IMR-90 (cell line): ENCODE data around the gene TTLL7. TPM values are rescaled to one million over a fixed set of nuclear protein-coding genes. Genes with fewer than 3 reads are reported as not detected.

Experiments
- ATAC-seq: fragments of 200-7000 bp; cut with Tn5 transposase; 2 replicates; pipeline ENCODE4 v1.9.1; 2020; ENCODE audit warnings: low read depth, mild to moderate bottlenecking, moderate library complexity
- BruUV-seq: library from RNA; stranded (reverse); fragments of 400-500 nt; replicated peaks from 2 replicates; lab custom pipeline; 2021; lab: Mats Ljungman, UMichigan
- CTCF ChIA-PET: fragments of 300-600 bp; formaldehyde crosslinking; extraction: SDS; loops from one replicate; lab custom pipeline; 2021; ENCODE audit warnings: antibody characterized with exemption; lab: Yijun Ruan, JAX
- POLR2A ChIA-PET: fragments of 300-600 bp; sonication (Branson Sonifier 250); formaldehyde crosslinking; loops from one replicate; lab custom pipeline; 2022; ENCODE audit warnings: antibody characterized with exemption; ENCODE audit not compliant: unreplicated experiment; lab: Charles Lee
- DNase-seq: peaks from one replicate; pipeline ENCODE4 v3.0.0; 2013
- H2AFZ ChIP-seq: replicated peaks from 2 replicates; pipeline ENCODE3; 2013; ENCODE audit warnings: low read length, mild to moderate bottlenecking; ENCODE audit not compliant: poor library complexity
- H2AK5ac ChIP-seq: 2 replicates; pipeline ENCODE4 v1.6.1; 2013; ENCODE audit warnings: low read depth, low read length, inconsistent platforms
- H2AK9ac ChIP-seq: replicated peaks from 2 replicates; pipeline ENCODE3; 2013; ENCODE audit warnings: mild to moderate bottlenecking, low read depth, low read length, moderate library complexity; ENCODE audit not compliant: poor library complexity
- H2BK120ac ChIP-seq: 2 replicates; pipeline ENCODE4 v1.6.1; 2013; ENCODE audit warnings: low read depth, low read length, inconsistent platforms
- H2BK15ac ChIP-seq: 3 replicates; pipeline ENCODE4 v1.6.1; 2013; ENCODE audit warnings: low read depth, low read length, inconsistent platforms
- H2BK20ac ChIP-seq: 2 replicates; pipeline ENCODE4 v1.6.1; 2013; ENCODE audit warnings: low read depth, mild to moderate bottlenecking, inconsistent platforms, low read length, moderate library complexity
- H2BK5ac ChIP-seq: 2 replicates; pipeline ENCODE4 v1.6.1; 2013; ENCODE audit warnings: mild to moderate bottlenecking, low read depth, low read length, inconsistent platforms; ENCODE audit not compliant: poor library complexity, severe bottlenecking
- H3K14ac ChIP-seq: replicated peaks from 2 replicates; pipeline ENCODE4 v1.6.1; 2013; ENCODE audit warnings: low read depth, low read length, inconsistent platforms
- H3K18ac ChIP-seq: 2 replicates; pipeline ENCODE4 v1.6.1; 2013; ENCODE audit warnings: low read depth, low read length, control low read depth
- H3K23ac ChIP-seq: 2 replicates; pipeline ENCODE4 v1.6.1; 2013; ENCODE audit warnings: low read depth, low read length, inconsistent platforms
- H3K27ac ChIP-seq: 2 replicates; pipeline ENCODE4 v1.5.1; 2013; ENCODE audit warnings: mild to moderate bottlenecking, control low read depth, low read length; ENCODE audit not compliant: insufficient read depth
- H3K27me3 ChIP-seq: 2 replicates; pipeline ENCODE4 v1.6.1; 2013; ENCODE audit warnings: low read length; ENCODE audit not compliant: control insufficient read depth, insufficient read depth
- H3K36me3 ChIP-seq: 2 replicates; pipeline ENCODE4 v1.6.1; 2013; ENCODE audit warnings: low read length, mixed read lengths; ENCODE audit not compliant: control insufficient read depth, insufficient read depth
- H3K4ac ChIP-seq: 2 replicates; pipeline ENCODE4 v1.6.1; 2013; ENCODE audit warnings: low read depth, low read length, inconsistent platforms
- H3K4me1 ChIP-seq: 2 replicates; pipeline ENCODE4 v1.6.1; 2013; ENCODE audit warnings: low read length, mixed read lengths; ENCODE audit not compliant: control insufficient read depth, insufficient read depth
- H3K4me2 ChIP-seq: 2 replicates; pipeline ENCODE4 v1.6.1; 2013; ENCODE audit warnings: low read depth, mild to moderate bottlenecking, control low read depth, low read length, moderate library complexity
- H3K4me3 ChIP-seq: 2 replicates; pipeline ENCODE4 v1.5.1; 2013; ENCODE audit warnings: low read depth, mild to moderate bottlenecking, control low read depth, low read length, moderate library complexity; ENCODE audit not compliant: insufficient read depth
- H3K56ac ChIP-seq: 2 replicates; pipeline ENCODE4 v1.6.1; 2013; ENCODE audit warnings: low read length, inconsistent platforms; ENCODE audit not compliant: insufficient read depth; ENCODE audit errors: extremely low read depth
- H3K79me1 ChIP-seq, 2 experiments: 2 replicates each; pipeline ENCODE4 v1.6.1; 2013; ENCODE audit warnings: low read length in 2 of 2, inconsistent platforms in 1 of 2, low read depth in 1 of 2
- H3K9ac ChIP-seq: 2 replicates; pipeline ENCODE4 v1.6.1; 2013; ENCODE audit warnings: low read depth, low read length, control low read depth
- H3K9me1 ChIP-seq: 2 replicates; pipeline ENCODE4 v1.6.1; 2013; ENCODE audit warnings: low read length, inconsistent platforms; ENCODE audit not compliant: insufficient read depth
- H3K9me3 ChIP-seq: 2 replicates; pipeline ENCODE4 v1.6.1; 2013; ENCODE audit warnings: low read length; ENCODE audit not compliant: control insufficient read depth, insufficient read depth
- H4K20me1 ChIP-seq: 2 replicates; pipeline ENCODE4 v1.6.1; 2013; ENCODE audit warnings: low read length, inconsistent platforms; ENCODE audit not compliant: insufficient read depth
- H4K5ac ChIP-seq: 2 replicates; pipeline ENCODE4 v1.6.1; 2013; ENCODE audit warnings: mild to moderate bottlenecking, low read depth, low read length, control low read depth
- H4K8ac ChIP-seq, 2 experiments: 2 replicates each; pipeline ENCODE4 v1.6.1; 2013; ENCODE audit warnings: low read depth in 2 of 2, low read length in 2 of 2, control low read depth in 1 of 2, inconsistent platforms in 1 of 2
- H4K91ac ChIP-seq: 2 replicates; pipeline ENCODE4 v1.6.1; 2013; ENCODE audit warnings: low read depth, low read length, inconsistent platforms; ENCODE audit not compliant: insufficient read depth
- CEBPB ChIP-seq: IDR thresholded peaks from 2 replicates; pipeline ENCODE4 v1.6.1; 2012; ENCODE audit warnings: low read depth, low read length, improper control_type of control experiment
- CHD1 ChIP-seq: IDR thresholded peaks from 2 replicates; pipeline ENCODE4 v1.6.1; 2012; ENCODE audit warnings: low read depth, low read length, improper control_type of control experiment
- ELK1 ChIP-seq: fragments of 150-350 bp; IDR thresholded peaks from 2 replicates; pipeline ENCODE4 v1.6.1; 2016; ENCODE audit warnings: low read depth, mild to moderate bottlenecking, low read length, moderate library complexity, borderline replicate concordance
- FOS ChIP-seq: fragments of 150-350 bp; IDR thresholded peaks from 2 replicates; pipeline ENCODE4 v1.6.1; 2016; ENCODE audit warnings: low read depth, low read length
- MAFK ChIP-seq: IDR thresholded peaks from 2 replicates; pipeline ENCODE4 v1.6.1; 2012; ENCODE audit warnings: low read depth, low read length, improper control_type of control experiment
- MXI1 ChIP-seq: IDR thresholded peaks from 2 replicates; pipeline ENCODE4 v1.6.1; 2012; ENCODE audit warnings: low read depth, mild to moderate bottlenecking, low read length, moderate library complexity, borderline replicate concordance
- NFE2L2 ChIP-seq: fragments of 150-350 bp; IDR thresholded peaks from 2 replicates; pipeline ENCODE4 v1.6.1; 2016; ENCODE audit warnings: low read depth, mild to moderate bottlenecking, low read length
- POLR2A ChIP-seq: IDR thresholded peaks from 2 replicates; pipeline ENCODE4 v1.6.1; 2012; ENCODE audit warnings: mild to moderate bottlenecking, low read depth, low read length
- RCOR1 ChIP-seq: IDR thresholded peaks from 2 replicates; pipeline ENCODE4 v1.6.1; 2012; ENCODE audit warnings: mild to moderate bottlenecking, low read length, improper control_type of control experiment; ENCODE audit not compliant: insufficient replicate concordance
- RFX5 ChIP-seq: IDR thresholded peaks from 2 replicates; pipeline ENCODE4 v1.8.0; 2012; ENCODE audit warnings: low read depth, mild to moderate bottlenecking, low read length, moderate library complexity
- SMC3 ChIP-seq: fragments of 150-350 bp; IDR thresholded peaks from 2 replicates; pipeline ENCODE4 v1.6.1; 2016; ENCODE audit warnings: low read depth, mild to moderate bottlenecking, antibody characterized with exemption, low read length, moderate library complexity
- USF2 ChIP-seq: fragments of 150-350 bp; IDR thresholded peaks from 2 replicates; pipeline ENCODE4 v1.6.1; 2017; ENCODE audit warnings: mild to moderate bottlenecking, antibody characterized with exemption, low read length, low read depth
- WGBS, 2 experiments: methylation state at CpG; one replicate each; pipeline versions ENCODE4 v1.1.5 to v1.1.7; 2013; ENCODE audit warnings: missing lambda C conversion rate in 2 of 2; ENCODE audit not compliant: insufficient read length in 1 of 2; ENCODE audit errors: extremely low coverage in 2 of 2; 5-methylcytosine and 5-hydroxymethylcytosine counted together
- dilution Hi-C: fragments of 300-500 bp; cut with HindIII; formaldehyde crosslinking; loops from one replicate; pipeline ENCODE4 v1.14.3; 2018; ENCODE audit warnings: low sequenced_read_pairs; ENCODE audit not compliant: unreplicated experiment
- in situ Hi-C: fragments of 300-500 bp; cut with MboI; formaldehyde crosslinking; loops from 3 replicates; pipeline ENCODE4 v1.14.3; 2019; ENCODE audit warnings: low sequenced_read_pairs, inconsistent platforms, mixed read lengths
- intact Hi-C: fragments of 100-400 bp; cut with micrococcal nuclease; formaldehyde crosslinking; loops from 2 replicates; pipeline ENCODE4 v1.10.0; 2022
- polyA plus RNA-seq, 3 experiments: library from polyadenylated mRNA; depleted of rRNA; stranded (reverse); fragments of >200 nt; gene quantifications; 2 replicates each; pipeline ENCODE4 v1.2.3, GENCODE V29; 2012; ENCODE audit warnings: low replicate concordance in 1 of 3
- total RNA-seq: library from RNA; depleted of rRNA; stranded (reverse); fragments of >200 nt; gene quantifications from 2 replicates; pipeline ENCODE4 v1.2.3, GENCODE V29; 2012

The TTLL7 gene
- total and polyA plus RNA-seq, 2 of the 4 experiments (the other 2 are of a cell fraction) = 5.7 to 8.1 TPM

- H2AK9ac ChIP-seq = no peak overlapping the region
- no peaks in the 10 kb centered on the region for H3K9me1 ChIP-seq
- intact Hi-C loops = no loop called here
- H2AK5ac ChIP-seq = no peak overlapping the region
- no peak overlapping the region for H3K4ac ChIP-seq
- H3K27ac ChIP-seq = no peak overlapping the region
- H3K27me3 ChIP-seq = no peaks in the 10 kb centered on the region
- no peak for DNase-seq
- no CpG with 5 or more reads among the region's 3 CpGs for WGBS, 2 experiments
- H3K23ac ChIP-seq = no peak overlapping the region
- no peak for TF ChIP-seq CHD1
- TF ChIP-seq FOS = no peak
- no peak for TF ChIP-seq MXI1
- TF ChIP-seq RCOR1 = no peak
- no peak for TF ChIP-seq USF2
- no peak for TF ChIP-seq SMC3
- no peak for TF ChIP-seq ELK1
- no peak for TF ChIP-seq NFE2L2
- TF ChIP-seq CEBPB = no peak
- TF ChIP-seq MAFK = no peak
- no peak for TF ChIP-seq POLR2A
- TF ChIP-seq RFX5 = no peak
- H3K9me3 ChIP-seq = no peaks in the 10 kb centered on the region
- H3K14ac ChIP-seq = no peak overlapping the region
- H3K4me2 ChIP-seq = no peak overlapping the region
- no peak overlapping the region for H2BK120ac ChIP-seq
- no TSS peak for BruUV-seq
- H3K56ac ChIP-seq = no peak overlapping the region
- H4K5ac ChIP-seq = no peak overlapping the region
- dilution Hi-C loops = no loop called here
- ChIA-PET CTCF (no interaction called here), POLR2A (no interaction called here)
- no peaks in the 10 kb centered on the region for H3K36me3 ChIP-seq
- no peaks in the 10 kb centered on the region for H3K4me1 ChIP-seq
- no peak overlapping the region for H3K4me3 ChIP-seq
- H2BK5ac ChIP-seq = no peak overlapping the region
- H4K20me1 ChIP-seq = no peaks in the 10 kb centered on the region
- no peak overlapping the region for H2AFZ ChIP-seq
- H3K9ac ChIP-seq = no peak overlapping the region
- no peaks in the 10 kb centered on the region for H3K79me1 ChIP-seq
- H4K8ac ChIP-seq = no peak overlapping the region
- no peak overlapping the region for H3K18ac ChIP-seq
- in situ Hi-C loops = no loop called here
- no peak overlapping the region for H4K91ac ChIP-seq
- H2BK20ac ChIP-seq = no peak overlapping the region
- ATAC-seq = no peak
- H2BK15ac ChIP-seq = no peak overlapping the region
These were observed 154.4 kb downstream of the TTLL7 start for GRCh38 chr1:83844546-83844945.
